Neural cell (in vitro differentiated cells): ENCODE measurements around the gene FCN2. TPM values are rescaled to one million over a fixed set of nuclear protein-coding genes. Genes with fewer than 3 reads are reported as not detected.

Source experiments
- H2AFZ ChIP-seq: fragments of 200-600, 300-800 bp; sonication (generic), shearing (Covaris generic); 2 replicates; pipeline ENCODE4 v1.6.0; 2014; ENCODE audit warnings: low read depth, mild to moderate bottlenecking, antibody characterized with exemption, low read length, moderate library complexity
- H3F3A ChIP-seq: fragments of 200-600 bp; shearing (Covaris generic); 2 replicates; pipeline ENCODE4 v1.6.1; 2016; ENCODE audit warnings: mild to moderate bottlenecking, moderate library complexity, mixed read lengths, antibody characterized with exemption, low read length; ENCODE audit not compliant: insufficient read depth, poor library complexity, severe bottlenecking
- H3K27ac ChIP-seq: fragments of 200-600, 300-800 bp; sonication (generic), shearing (Covaris generic); 2 replicates; pipeline ENCODE4 v1.5.1; 2014; ENCODE audit warnings: mild to moderate bottlenecking, low read length, moderate library complexity
- H3K27me3 ChIP-seq: fragments of 300-800, 200-600 bp; sonication (generic), shearing (Covaris generic); 2 replicates; pipeline ENCODE4 v1.6.0; 2014; ENCODE audit warnings: mild to moderate bottlenecking, low read depth, low read length, moderate library complexity; ENCODE audit not compliant: insufficient read depth
- H3K36me3 ChIP-seq: fragments of 300-800, 200-600 bp; sonication (generic), shearing (Covaris generic); 2 replicates; pipeline ENCODE4 v1.5.1; 2014; ENCODE audit warnings: mild to moderate bottlenecking, antibody characterized with exemption, low read length, moderate library complexity; ENCODE audit not compliant: insufficient read depth
- H3K4me2 ChIP-seq: fragments of 300-800, 200-600 bp; sonication (generic), shearing (Covaris generic); 2 replicates; pipeline ENCODE4 v1.6.0; 2014; ENCODE audit warnings: mild to moderate bottlenecking, low read length
- H3K4me3 ChIP-seq: fragments of 300-800, 200-600 bp; sonication (generic), shearing (Covaris generic); 2 replicates; pipeline ENCODE4 v1.5.1; 2014; ENCODE audit warnings: mild to moderate bottlenecking, low read length, moderate library complexity
- H3K79me2 ChIP-seq: fragments of 200-600 bp; shearing (Covaris generic); replicated peaks from 2 replicates; pipeline ENCODE4 v1.6.0; 2014; ENCODE audit warnings: mild to moderate bottlenecking, low read length, moderate library complexity; ENCODE audit not compliant: insufficient read depth
- H3K9ac ChIP-seq: fragments of 300-800, 200-600 bp; sonication (generic), shearing (Covaris generic); 2 replicates; pipeline ENCODE4 v1.6.1; 2016; ENCODE audit warnings: mild to moderate bottlenecking, low read length, mixed read lengths
- H3K9me2 ChIP-seq: fragments of 200-600 bp; shearing (Covaris generic); 2 replicates; pipeline ENCODE4 v1.6.1; 2016; ENCODE audit warnings: mild to moderate bottlenecking, low read length, mixed read lengths; ENCODE audit not compliant: insufficient read depth
- H3K9me3 ChIP-seq: fragments of 200-600, 300-800 bp; sonication (generic), shearing (Covaris generic); 2 replicates; pipeline ENCODE4 v1.6.1; 2016; ENCODE audit warnings: mild to moderate bottlenecking, mixed run types, low read length, moderate library complexity, mixed read lengths
- H4K20me1 ChIP-seq: fragments of 200-600 bp; shearing (Covaris generic); 2 replicates; pipeline ENCODE4 v1.6.1; 2016; ENCODE audit warnings: mild to moderate bottlenecking, mixed run types; ENCODE audit not compliant: insufficient read depth
- EP300 ChIP-seq: fragments of 450-650 bp; conservative IDR thresholded peaks from 2 replicates; pipeline ENCODE4 v1.6.1; 2014; ENCODE audit warnings: antibody characterized with exemption, mild to moderate bottlenecking, moderate library complexity; ENCODE audit not compliant: poor library complexity, severe bottlenecking
- EZH2 ChIP-seq: fragments of 200-600, 300-800 bp; shearing (Covaris generic), sonication (generic); IDR thresholded peaks from 2 replicates; pipeline ENCODE4 v1.6.1; 2014; ENCODE audit warnings: antibody characterized with exemption, low read length, borderline replicate concordance, mild to moderate bottlenecking; ENCODE audit not compliant: insufficient read depth, poor library complexity, severe bottlenecking
- MXI1 ChIP-seq: fragments of 450-650 bp; conservative IDR thresholded peaks from 2 replicates; pipeline ENCODE4 v1.6.1; 2014; ENCODE audit warnings: antibody characterized with exemption, mild to moderate bottlenecking; ENCODE audit not compliant: poor library complexity, severe bottlenecking
- POLR2AphosphoS5 ChIP-seq: IDR thresholded peaks from 2 replicates; pipeline ENCODE4 v1.6.1; 2012
- RAD21 ChIP-seq: fragments of 450-650 bp; conservative IDR thresholded peaks from 2 replicates; pipeline ENCODE4 v1.6.1; 2014; ENCODE audit warnings: antibody characterized with exemption, mild to moderate bottlenecking, moderate library complexity
- REST ChIP-seq: IDR thresholded peaks from 2 replicates; pipeline ENCODE4 v1.6.1; 2012; ENCODE audit warnings: borderline replicate concordance
- SMC3 ChIP-seq: fragments of 450-650 bp; conservative IDR thresholded peaks from 2 replicates; pipeline ENCODE4 v1.6.1; 2014; ENCODE audit warnings: antibody characterized with exemption, mild to moderate bottlenecking, moderate library complexity; ENCODE audit not compliant: poor library complexity
- TAF1 ChIP-seq: IDR thresholded peaks from 2 replicates; pipeline ENCODE4 v1.6.1; 2012; ENCODE audit warnings: low read depth
- polyA plus RNA-seq: library from polyadenylated mRNA; depleted of rRNA; stranded (reverse); fragments of >200 nt; gene quantifications from 2 replicates; pipeline ENCODE4 v1.2.3, GENCODE V29; 2014
- TF ChIP-seq, protein P1 (sequence below): fragments of 450-650 bp; IDR thresholded peaks from 2 replicates; pipeline ENCODE4 v1.5.1; 2014; ENCODE audit warnings: antibody characterized with exemption, mild to moderate bottlenecking, moderate library complexity; ENCODE audit not compliant: poor library complexity, severe bottlenecking

FCN2 gene
- polyA plus RNA-seq, 1 donor from 2014 or later: not detected

- no peak overlapping the region for H3K4me2 ChIP-seq
- no peaks in the 10 kb centered on the region for H3K9me3 ChIP-seq
- H2AFZ ChIP-seq: no peak overlapping the region
- H3K9ac ChIP-seq: no peak overlapping the region
- H3K4me3 ChIP-seq: no peak overlapping the region
- no peaks in the 10 kb centered on the region for H3F3A ChIP-seq
- no peaks in the 10 kb centered on the region for H3K79me2 ChIP-seq
- no peak overlapping the region for H3K27ac ChIP-seq
- TF ChIP-seq REST (no peak), MXI1 (no peak), SMC3 (no peak), RAD21 (no peak), EZH2 (no peak), TAF1 (no peak), EP300 (no peak), POLR2AphosphoS5 (no peak)
- TF ChIP-seq, protein P1, sequence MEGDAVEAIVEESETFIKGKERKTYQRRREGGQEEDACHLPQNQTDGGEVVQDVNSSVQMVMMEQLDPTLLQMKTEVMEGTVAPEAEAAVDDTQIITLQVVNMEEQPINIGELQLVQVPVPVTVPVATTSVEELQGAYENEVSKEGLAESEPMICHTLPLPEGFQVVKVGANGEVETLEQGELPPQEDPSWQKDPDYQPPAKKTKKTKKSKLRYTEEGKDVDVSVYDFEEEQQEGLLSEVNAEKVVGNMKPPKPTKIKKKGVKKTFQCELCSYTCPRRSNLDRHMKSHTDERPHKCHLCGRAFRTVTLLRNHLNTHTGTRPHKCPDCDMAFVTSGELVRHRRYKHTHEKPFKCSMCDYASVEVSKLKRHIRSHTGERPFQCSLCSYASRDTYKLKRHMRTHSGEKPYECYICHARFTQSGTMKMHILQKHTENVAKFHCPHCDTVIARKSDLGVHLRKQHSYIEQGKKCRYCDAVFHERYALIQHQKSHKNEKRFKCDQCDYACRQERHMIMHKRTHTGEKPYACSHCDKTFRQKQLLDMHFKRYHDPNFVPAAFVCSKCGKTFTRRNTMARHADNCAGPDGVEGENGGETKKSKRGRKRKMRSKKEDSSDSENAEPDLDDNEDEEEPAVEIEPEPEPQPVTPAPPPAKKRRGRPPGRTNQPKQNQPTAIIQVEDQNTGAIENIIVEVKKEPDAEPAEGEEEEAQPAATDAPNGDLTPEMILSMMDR: no peak
- H3K9me2 ChIP-seq: no peaks in the 10 kb centered on the region
- no peaks in the 10 kb centered on the region for H3K36me3 ChIP-seq
- no peaks in the 10 kb centered on the region for H4K20me1 ChIP-seq
- no peaks in the 10 kb centered on the region for H3K27me3 ChIP-seq
Measured at GRCh38 chr9:134929193-134930158, 48.9 kb downstream of the FCN2 start.

GRCh38 chr9:134930398-134930797 lies 49.8 kb downstream of the FCN2 start:
- TF ChIP-seq RAD21 (no peak), POLR2AphosphoS5 (no peak), REST (no peak)
- Histone ChIP-seq H3K36me3 (no peaks in the 10 kb centered on the region), H3K79me2 (no peaks in the 10 kb centered on the region), H2AFZ (no peak overlapping the region), H4K20me1 (no peaks in the 10 kb centered on the region), H3K27me3 (no peaks in the 10 kb centered on the region), H3K4me2 (no peak overlapping the region), H3F3A (no peaks in the 10 kb centered on the region), H3K27ac (no peak overlapping the region), H3K9me2 (no peaks in the 10 kb centered on the region), H3K9ac (no peak overlapping the region), H3K4me3 (no peak overlapping the region), H3K9me3 (no peaks in the 10 kb centered on the region)
